GM18951 (cell line): ENCODE results near the gene BUB1B.

Experiments
- POLR2A ChIP-seq: IDR thresholded peaks from 4 replicates; pipeline ENCODE4 v1.6.1; 2011; ENCODE audit warnings: mild to moderate bottlenecking; ENCODE audit not compliant: insufficient read length, insufficient read depth; ENCODE audit errors: extremely low read depth
- in situ Hi-C: fragments of 300-500 bp; cut with MboI; formaldehyde crosslinking; loops from one replicate; pipeline ENCODE4 v1.12.0; 2022; ENCODE audit warnings: low sequenced_read_pairs, mixed read lengths, inconsistent platforms; ENCODE audit not compliant: unreplicated experiment

Gene BUB1B

GRCh38 chr15:40251486-40252140 lies 90.7 kb downstream of the BUB1B start:
- in situ Hi-C loops: no loop called here
- TF ChIP-seq POLR2A: no peak

- in situ Hi-C loops: no loop called here
- no peak for TF ChIP-seq POLR2A
Measured at GRCh38 chr15:40252141-40252437, 91.2 kb downstream of the BUB1B start.

- no peak for TF ChIP-seq POLR2A
- in situ Hi-C loops: no loop called here
Measured at GRCh38 chr15:40252438-40253166, 91.7 kb downstream of the BUB1B start.

- no peak for TF ChIP-seq POLR2A
- in situ Hi-C loops: no loop called here
Measured at GRCh38 chr15:40253167-40253790, 92.4 kb downstream of the BUB1B start.

GRCh38 chr15:40254452-40254851 lies 93.6 kb downstream of the BUB1B start:
- in situ Hi-C loops: no loop called here
- no peak for TF ChIP-seq POLR2A

- in situ Hi-C loops: no loop called here
- no peak for TF ChIP-seq POLR2A
Measured at GRCh38 chr15:40255033-40255432, 94.2 kb downstream of the BUB1B start.

GRCh38 chr15:40256638-40257235 lies 95.9 kb downstream of the BUB1B start:
- in situ Hi-C loops: no loop called here
- no peak for TF ChIP-seq POLR2A

GRCh38 chr15:40257656-40258450 lies 97.0 kb downstream of the BUB1B start:
- in situ Hi-C loops: no loop called here

GRCh38 chr15:40258544-40258943 lies 97.7 kb downstream of the BUB1B start:
- in situ Hi-C loops: no loop called here
- TF ChIP-seq POLR2A: no peak

More at GRCh38 chr15:40257656-40258450, 97.0 kb downstream of the BUB1B start:
- no peak for TF ChIP-seq POLR2A

- no peak for TF ChIP-seq POLR2A
- in situ Hi-C loops: no loop called here
Measured at GRCh38 chr15:40259021-40259420, 98.2 kb downstream of the BUB1B start.

GRCh38 chr15:40263024-40263754 lies 102.3 kb downstream of the BUB1B start:
- TF ChIP-seq POLR2A: no peak
- in situ Hi-C loops: no loop called here
